Mononuclear cell (primary cell): Measurements from ENCODE around the gene JMJD8. TPM values are rescaled to one million over a fixed set of nuclear protein-coding genes. Genes with fewer than 3 reads are reported as not detected.

Experiments used
- H3K27me3 ChIP-seq: 2 replicates; pipeline ENCODE4 v1.6.0; 2011; ENCODE audit warnings: low read length, control low read depth; ENCODE audit not compliant: insufficient read depth
- H3K4me1 ChIP-seq: 2 replicates; pipeline ENCODE4 v1.5.1; 2011; ENCODE audit warnings: mild to moderate bottlenecking, low read length, control low read depth; ENCODE audit not compliant: insufficient read depth
- H3K4me3 ChIP-seq: 2 replicates; pipeline ENCODE4 v1.5.1; 2011; ENCODE audit warnings: mild to moderate bottlenecking, low read length, moderate library complexity
- H3K9me3 ChIP-seq: 2 replicates; pipeline ENCODE4 v1.5.1; 2011; ENCODE audit warnings: low read depth, mild to moderate bottlenecking, control low read depth, low read length
- total RNA-seq: library from RNA; depleted of rRNA; stranded (reverse); fragments of >200 nt; gene quantifications from one replicate; pipeline ENCODE4 v1.2.3, GENCODE V29; 2012

The JMJD8 gene
- total RNA-seq, 1 donor = 25.0 TPM

DNA sequence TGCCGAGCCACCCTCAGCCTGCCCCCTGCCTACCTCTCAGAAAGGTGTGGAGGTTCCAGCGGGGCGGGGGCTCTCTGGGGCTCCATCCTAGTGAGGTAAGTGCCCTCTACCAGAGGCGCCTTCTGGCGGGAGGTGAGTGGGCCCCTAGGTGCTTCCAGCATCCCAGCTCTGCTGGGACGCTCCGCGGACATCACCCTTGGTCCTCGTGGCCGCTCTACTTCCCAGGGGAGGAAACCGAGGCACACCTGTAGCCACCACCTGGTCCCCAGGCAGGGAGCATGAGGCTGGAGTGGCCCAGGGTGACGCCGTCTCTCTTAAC lies 41.1 kb downstream of the JMJD8 start:
- Histone ChIP-seq H3K4me1 (peaks cover 29% of the 10 kb centered on the region), H3K4me3 (no peak overlapping the region), H3K27me3 (no peaks in the 10 kb centered on the region), H3K9me3 (no peaks in the 10 kb centered on the region)

DNA sequence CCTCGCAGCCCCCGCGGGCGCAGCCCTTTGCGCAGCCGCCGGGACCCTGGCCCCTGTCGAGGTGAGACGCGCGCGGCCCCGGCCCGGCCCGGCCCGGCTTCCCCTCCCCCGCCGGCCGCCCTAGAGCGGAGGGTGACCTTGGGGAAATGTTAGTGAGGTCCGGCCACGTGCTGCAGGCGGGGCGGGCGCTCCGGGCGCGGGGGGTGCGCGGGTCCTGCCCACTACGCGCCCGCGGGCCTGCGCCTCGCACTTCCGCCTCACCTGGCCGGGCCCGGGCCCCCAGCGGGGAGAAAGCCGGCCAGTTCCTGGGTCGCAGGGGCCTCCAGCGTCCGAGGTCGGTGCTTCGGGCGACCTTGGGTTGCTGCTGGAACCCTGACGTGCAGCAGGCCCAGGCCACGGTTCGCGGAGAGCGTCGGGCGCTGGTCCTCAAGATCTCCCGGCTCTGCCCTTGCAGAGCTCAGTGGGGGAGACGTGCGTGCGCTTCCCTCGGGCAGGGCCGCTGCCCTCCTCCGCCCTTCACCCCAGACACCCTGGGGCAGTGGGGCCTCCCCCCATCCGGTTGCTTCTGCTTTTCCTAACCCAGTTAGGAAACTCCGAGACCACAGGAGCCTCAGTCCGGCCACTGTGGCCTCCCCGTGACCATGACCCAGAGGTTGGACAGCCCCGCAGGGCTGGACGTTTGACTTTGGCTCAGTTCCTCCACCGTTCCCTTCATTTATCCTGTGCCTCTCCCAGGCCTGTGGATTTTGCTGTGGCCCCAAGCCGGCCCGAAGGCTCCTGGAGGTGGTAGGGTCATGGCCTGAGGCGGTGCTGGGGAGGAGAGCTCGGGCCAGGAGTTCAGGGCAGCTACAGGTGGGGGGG lies 41.7 kb downstream of the JMJD8 start:
- Histone ChIP-seq H3K4me1 (peaks cover 32% of the 10 kb centered on the region), H3K4me3 (peak overlapping the region; percentile 52), H3K9me3 (no peaks in the 10 kb centered on the region), H3K27me3 (no peaks in the 10 kb centered on the region)

DNA sequence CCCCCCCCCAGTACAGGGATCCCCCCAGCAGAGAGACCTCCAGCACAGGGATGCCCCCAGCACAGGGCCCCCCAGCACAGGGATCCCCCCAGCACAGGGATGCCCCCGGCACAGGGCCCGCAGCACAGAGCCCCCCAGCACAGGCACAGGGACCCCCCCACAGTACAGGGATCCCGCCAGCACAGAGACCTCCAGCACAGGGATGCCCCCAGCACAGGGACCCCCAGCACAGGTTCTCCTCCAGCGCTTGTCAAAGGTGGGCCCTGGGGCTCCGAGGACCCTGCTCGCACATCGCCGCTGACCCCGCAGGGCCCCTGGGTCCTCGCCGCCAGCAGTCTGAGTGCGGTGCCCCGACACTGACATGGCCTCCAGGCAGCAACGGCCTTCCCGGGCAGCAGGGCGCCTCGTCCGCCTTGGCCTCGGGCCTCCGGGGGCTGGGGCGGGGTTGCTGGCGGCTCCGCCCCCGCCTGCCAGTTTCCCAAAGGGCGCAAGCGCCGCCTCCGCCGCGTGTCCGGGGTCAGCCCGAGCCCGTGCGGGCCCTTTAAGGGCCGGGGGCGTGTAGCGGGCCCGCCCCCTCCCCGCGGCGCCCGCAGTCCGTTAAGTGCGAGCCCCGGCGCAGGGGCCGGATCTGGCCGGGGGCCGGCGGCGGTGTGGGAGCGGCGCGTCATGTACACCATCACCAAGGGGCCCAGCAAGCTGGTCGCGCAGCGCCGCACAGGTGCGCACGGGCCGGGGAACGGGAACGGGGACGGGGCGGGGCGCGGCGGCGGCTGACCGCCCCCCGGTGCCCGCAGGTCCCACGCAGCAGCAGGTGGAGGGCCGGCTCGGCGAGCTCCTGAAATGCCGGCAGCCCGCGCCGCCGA lies 42.6 kb downstream of the JMJD8 start, which contains the start of gene MCRIP2:
Gene MCRIP2 (plus strand): TSS at position 503 of the 863 bp plus-strand sequence. CDS start 164 bp downstream, at position 667.
- Histone ChIP-seq H3K9me3 (no peaks in the 10 kb centered on the region), H3K4me1 (peaks cover 35% of the 10 kb centered on the region), H3K4me3 (peak within 1 kb of the TSS; percentile 52), H3K27me3 (no peaks in the 10 kb centered on the region)

DNA sequence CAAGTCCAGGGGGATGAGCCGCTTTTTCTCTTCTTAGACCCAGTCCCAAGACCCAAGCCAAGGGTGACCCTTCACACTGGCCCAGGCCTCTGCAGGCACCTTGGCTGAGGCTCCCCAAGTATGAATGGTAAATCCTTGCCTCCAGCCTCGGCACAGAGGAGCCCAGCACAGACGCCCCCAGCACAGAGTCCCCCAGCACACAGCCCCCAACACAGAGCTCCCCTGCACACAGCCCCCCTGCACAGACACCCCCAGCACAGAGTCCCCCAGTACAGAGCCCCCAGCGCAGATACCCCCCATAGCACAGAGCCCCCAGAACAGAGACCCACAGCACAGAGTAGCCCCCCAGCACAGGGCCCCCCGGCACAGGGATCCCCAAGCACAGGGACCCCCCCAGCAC lies 43.5 kb downstream of the JMJD8 start:
- Histone ChIP-seq H3K4me3 (no peak overlapping the region), H3K4me1 (peaks cover 39% of the 10 kb centered on the region), H3K27me3 (no peaks in the 10 kb centered on the region), H3K9me3 (no peaks in the 10 kb centered on the region)

DNA sequence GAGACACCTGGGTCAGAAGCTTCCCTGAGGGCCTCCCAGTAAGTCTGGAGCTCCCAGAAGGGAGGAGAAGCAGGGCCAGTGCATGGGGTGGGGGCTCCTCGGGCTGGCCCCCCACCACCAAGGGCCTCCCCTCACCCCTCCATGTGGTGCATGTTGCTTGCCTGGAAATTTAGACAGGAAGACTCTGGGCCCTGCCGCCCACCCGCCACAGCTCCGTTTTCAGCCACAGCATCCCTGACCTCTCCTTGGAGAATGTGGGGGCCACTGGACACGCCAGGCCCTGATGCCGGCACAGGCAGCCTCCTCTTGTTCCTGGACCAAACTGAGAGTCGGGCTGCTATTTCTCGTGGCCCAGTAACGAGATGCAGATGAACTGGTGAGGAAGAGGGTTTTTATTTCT lies 45.3 kb downstream of the JMJD8 start:
- Histone ChIP-seq H3K4me3 (no peak overlapping the region), H3K4me1 (peaks cover 48% of the 10 kb centered on the region), H3K9me3 (no peaks in the 10 kb centered on the region), H3K27me3 (no peaks in the 10 kb centered on the region)

DNA sequence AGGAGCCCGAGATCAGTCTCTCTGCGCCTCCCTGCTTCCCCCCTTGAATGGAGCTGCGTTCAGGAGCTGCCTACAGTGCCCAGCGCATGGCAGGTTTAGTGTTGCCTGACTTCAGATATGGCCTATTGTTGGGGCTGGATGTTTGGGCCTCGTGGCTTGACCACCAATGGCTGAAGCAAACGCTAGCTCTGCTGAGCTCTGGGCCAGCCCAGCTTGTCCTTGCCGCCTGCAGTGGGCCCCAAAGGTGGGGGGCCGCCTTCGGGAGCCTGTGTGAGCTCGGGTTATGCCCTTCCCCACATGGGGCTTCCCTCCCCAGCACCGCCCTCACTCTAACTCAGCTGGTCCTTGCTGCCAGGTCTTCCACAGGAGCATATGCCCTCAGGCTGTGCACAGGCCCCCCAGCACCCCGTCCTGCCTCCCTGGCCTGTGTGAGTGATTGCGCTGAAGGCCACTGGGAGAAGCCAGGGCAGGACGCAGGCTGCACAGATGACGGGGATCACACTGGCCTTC lies 46.0 kb downstream of the JMJD8 start:
- Histone ChIP-seq H3K27me3 (no peaks in the 10 kb centered on the region), H3K4me3 (no peak overlapping the region), H3K4me1 (peaks cover 40% of the 10 kb centered on the region), H3K9me3 (no peaks in the 10 kb centered on the region)

DNA sequence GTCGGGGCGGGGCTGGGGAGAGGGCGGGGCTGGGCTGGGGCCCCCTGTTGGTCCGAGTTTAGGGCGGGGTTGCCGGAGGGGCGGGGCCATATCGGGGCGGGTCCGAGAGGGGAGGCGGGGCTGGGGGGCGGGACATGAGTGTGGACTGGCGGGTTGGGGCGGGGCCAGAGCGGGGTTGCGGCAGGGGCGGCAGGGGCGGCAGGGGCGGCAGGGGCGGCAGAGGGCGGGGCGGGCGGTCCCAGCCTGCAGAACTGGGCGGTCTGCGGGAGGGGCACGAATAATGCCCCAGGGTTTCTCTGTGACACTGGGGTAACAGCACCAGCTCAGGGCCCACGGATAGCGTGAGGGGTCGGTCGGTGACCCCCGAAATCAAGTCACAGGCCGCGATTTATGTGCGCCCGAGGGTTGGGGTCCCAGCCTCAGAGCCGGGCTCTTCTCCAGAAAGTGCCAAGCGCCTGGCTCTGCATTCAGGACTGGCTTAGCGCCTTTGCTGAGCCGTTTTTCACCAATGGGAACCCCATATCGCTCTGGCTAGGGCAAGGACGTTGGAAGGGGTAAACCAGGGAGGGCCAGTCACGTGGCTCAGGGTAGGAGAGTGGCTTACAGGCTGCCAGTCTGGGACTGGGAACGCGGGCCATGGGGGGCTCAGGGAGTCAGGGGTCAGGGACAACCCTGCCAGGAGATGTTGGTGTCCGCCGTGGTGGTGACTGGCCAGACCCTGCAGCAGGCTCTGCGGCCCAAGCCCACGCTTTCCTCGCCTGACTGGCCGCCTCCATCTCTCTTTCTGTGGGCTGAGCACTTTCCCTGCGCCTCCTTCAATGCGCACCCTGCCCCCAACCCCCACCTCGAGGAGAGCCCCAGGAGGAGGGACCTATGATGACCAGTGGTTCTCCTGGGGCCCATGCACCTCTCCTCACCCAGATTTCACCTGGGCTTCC lies 46.8 kb downstream of the JMJD8 start:
- Histone ChIP-seq H3K9me3 (no peaks in the 10 kb centered on the region), H3K27me3 (no peaks in the 10 kb centered on the region), H3K4me3 (peak overlapping the region; percentile 80), H3K4me1 (peaks cover 33% of the 10 kb centered on the region)

DNA sequence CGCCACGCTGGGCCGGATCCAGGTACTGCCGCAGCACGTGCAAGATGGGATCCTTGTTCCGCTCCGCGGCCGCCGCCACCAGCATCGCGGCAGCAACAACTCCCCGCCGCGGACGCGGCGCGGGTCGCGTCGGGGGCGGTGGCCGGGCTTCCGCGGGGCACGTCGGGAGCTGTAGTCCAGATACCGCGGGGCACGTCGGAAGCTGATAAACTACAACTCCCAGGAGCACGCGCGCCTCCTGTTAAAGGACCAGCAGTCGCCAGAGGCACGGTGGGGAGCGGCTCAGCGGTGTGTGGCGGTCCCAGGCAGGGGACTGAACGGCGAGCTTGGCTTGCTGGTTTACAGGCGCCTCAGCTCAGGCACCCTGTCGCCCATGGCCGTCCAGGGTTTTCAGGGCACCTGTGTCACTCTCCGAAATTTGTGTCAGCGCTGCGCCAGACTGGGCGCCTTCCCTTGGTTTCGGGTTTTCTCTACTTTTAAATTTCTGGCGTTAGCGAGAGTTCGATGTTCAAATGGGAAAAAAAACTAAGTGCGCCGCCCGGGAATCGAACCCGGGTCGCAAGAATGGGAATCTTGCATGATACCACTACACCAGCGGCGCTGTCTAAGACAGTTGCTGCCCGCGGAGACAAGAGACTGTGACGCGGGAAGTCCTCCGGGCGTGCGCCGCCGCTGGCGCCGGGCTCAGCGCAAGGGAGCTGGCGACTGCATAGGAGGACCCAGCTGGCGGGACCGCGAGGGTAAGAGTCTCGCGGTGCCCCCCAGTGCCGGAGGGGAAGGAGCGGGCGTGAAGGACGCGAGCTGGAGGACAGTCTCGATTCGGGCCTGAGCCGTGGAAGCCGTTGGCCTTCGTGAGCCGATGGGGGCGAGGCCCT lies 47.7 kb downstream of the JMJD8 start, which contains the start of gene METTL26:
Gene METTL26 (minus strand): TSS at position 100 of the 875 bp plus-strand sequence. CDS start 15 bp downstream, at position 85.
- Histone ChIP-seq H3K4me3 (peak within 1 kb of the TSS; percentile 80), H3K4me1 (peaks cover 29% of the 10 kb centered on the region), H3K27me3 (no peaks in the 10 kb centered on the region), H3K9me3 (no peaks in the 10 kb centered on the region)

DNA sequence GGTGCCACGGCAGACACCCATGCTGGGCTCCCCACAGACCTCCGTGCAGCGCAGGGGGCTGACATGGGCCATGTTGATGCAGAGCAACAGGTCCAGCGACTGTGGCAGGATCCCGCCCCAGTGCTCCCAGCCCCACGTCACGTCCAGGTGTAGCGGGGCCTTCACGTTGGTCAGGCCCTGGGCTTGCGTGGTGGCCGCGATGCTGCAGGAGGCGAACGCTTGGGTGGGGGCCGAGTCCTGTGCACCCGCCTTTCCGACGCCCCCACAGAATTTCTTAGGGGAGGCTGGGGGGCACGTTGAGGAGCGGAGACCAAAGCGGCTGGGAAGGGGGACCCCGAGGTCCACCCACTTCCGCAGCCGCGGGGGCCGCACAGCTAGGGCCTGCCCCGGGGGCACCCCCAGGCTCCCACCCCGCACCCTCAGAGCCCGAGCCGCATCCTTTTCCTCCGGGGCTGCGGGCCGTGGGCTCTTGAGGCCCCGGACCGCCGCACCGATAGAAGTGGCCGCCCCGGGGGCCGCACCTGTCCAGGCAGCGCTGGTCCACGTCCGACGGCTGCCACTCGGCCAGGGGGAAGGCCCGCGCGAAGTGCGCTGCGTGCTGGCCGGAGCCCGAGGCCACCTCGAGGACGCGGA lies 48.4 kb downstream of the JMJD8 start:
- Histone ChIP-seq H3K4me1 (peaks cover 23% of the 10 kb centered on the region), H3K27me3 (no peaks in the 10 kb centered on the region), H3K9me3 (no peaks in the 10 kb centered on the region), H3K4me3 (peak overlapping the region; percentile 80)

DNA sequence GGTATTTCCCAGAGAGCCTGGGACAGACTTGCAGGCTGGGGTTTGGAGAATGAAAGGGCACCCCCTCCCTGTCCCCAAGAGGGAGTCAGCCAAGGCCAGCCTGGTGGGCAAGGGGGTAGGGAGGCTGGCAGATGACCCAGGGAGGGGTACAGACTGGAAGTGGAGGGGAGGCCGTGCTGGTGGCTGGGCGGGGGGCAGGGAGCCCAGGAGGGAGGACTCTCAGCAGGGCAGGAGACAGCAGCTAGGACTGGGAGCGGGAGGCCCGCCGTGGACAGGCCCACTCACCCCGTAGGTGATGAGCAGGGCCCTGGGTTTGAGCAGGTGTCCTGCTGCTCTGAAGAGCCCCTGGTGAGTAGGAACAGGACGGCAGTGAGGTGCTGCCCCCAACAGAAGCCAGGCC lies 49.1 kb downstream of the JMJD8 start:
- H3K4me1 ChIP-seq = peaks cover 23% of the 10 kb centered on the region
- H3K27me3 ChIP-seq = no peaks in the 10 kb centered on the region
- no peak overlapping the region for H3K4me3 ChIP-seq
- no peaks in the 10 kb centered on the region for H3K9me3 ChIP-seq

DNA sequence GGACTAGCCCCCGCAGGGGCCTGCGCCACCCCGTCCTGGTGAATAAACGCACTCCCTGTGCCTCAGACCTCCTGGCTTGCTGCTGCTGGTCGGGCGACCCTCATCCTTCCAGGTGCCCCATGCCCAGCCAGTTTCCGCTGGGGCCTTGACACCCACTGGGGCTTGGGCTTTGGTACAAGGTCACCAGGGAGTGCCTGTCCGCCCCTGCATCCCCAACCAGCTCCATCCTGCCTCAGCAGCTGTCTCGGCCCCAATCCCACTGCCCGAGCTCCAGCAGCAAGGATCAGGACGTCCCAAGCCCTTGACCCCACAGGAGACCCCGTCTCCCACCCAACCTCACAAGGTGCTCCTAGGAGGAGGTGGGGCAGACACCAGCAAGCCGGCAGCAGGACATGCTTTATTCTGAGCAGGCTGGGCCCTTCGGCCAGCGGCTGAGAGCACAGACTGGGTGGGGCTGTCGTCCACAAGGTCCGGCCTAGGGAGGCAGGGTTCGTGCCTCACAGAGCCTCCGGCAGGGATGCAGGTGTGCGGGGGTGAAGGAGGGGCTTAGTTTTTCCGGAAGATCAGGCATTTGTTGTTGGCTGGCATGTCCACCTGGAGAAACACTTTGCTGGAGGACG lies 50.0 kb downstream of the JMJD8 start:
- H3K4me3 ChIP-seq = no peak overlapping the region
- no peaks in the 10 kb centered on the region for H3K27me3 ChIP-seq
- no peaks in the 10 kb centered on the region for H3K9me3 ChIP-seq
- peaks cover 23% of the 10 kb centered on the region for H3K4me1 ChIP-seq

DNA sequence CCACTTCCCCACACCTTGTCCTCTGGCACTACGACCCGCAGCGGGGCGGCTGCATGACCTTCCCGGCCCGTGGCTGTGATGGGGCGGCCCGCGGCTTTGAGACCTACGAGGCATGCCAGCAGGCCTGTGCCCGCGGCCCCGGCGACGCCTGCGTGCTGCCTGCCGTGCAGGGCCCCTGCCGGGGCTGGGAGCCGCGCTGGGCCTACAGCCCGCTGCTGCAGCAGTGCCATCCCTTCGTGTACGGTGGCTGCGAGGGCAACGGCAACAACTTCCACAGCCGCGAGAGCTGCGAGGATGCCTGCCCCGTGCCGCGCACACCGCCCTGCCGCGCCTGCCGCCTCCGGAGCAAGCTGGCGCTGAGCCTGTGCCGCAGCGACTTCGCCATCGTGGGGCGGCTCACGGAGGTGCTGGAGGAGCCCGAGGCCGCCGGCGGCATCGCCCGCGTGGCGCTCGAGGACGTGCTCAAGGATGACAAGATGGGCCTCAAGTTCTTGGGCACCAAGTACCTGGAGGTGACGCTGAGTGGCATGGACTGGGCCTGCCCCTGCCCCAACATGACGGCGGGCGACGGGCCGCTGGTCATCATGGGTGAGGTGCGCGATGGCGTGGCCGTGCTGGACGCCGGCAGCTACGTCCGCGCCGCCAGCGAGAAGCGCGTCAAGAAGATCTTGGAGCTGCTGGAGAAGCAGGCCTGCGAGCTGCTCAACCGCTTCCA lies 50.6 kb downstream of the JMJD8 start:
- no peak overlapping the region for H3K4me3 ChIP-seq
- H3K27me3 ChIP-seq = no peaks in the 10 kb centered on the region

More for the DNA sequence above, 50.6 kb downstream of the JMJD8 start:
- peaks cover 23% of the 10 kb centered on the region for H3K4me1 ChIP-seq
- no peaks in the 10 kb centered on the region for H3K9me3 ChIP-seq
